IMR-90 (cell line): ENCODE results near the gene SNAPC4. TPM values are rescaled to one million over a fixed set of nuclear protein-coding genes. Genes with fewer than 3 reads are reported as not detected.

Source experiments
- CTCF ChIP-seq: conservative IDR thresholded peaks from 2 replicates; pipeline ENCODE4 v1.5.1; 2012; ENCODE audit warnings: mild to moderate bottlenecking, low read depth, low read length, improper control_type of control experiment
- SMC3 ChIP-seq: fragments of 150-350 bp; IDR thresholded peaks from 2 replicates; pipeline ENCODE4 v1.6.1; 2016; ENCODE audit warnings: low read depth, mild to moderate bottlenecking, antibody characterized with exemption, low read length, moderate library complexity
- USF2 ChIP-seq: fragments of 150-350 bp; IDR thresholded peaks from 2 replicates; pipeline ENCODE4 v1.6.1; 2017; ENCODE audit warnings: mild to moderate bottlenecking, antibody characterized with exemption, low read length, low read depth
- polyA plus RNA-seq, 3 experiments: library from polyadenylated mRNA; depleted of rRNA; stranded (reverse); fragments of >200 nt; gene quantifications; 2 replicates each; pipeline ENCODE4 v1.2.3, GENCODE V29; 2012; ENCODE audit warnings: low replicate concordance in 1 of 3
- total RNA-seq: library from RNA; depleted of rRNA; stranded (reverse); fragments of >200 nt; gene quantifications from 2 replicates; pipeline ENCODE4 v1.2.3, GENCODE V29; 2012

SNAPC4 gene
- total and polyA plus RNA-seq, 2 of the 4 experiments (the other 2 are of a cell fraction): 2.5 to 6.5 TPM

- TF ChIP-seq SMC3 (peak; percentile 18; the same call in 1 of the 2 replicates), CTCF (peak; percentile 50), USF2 (peak; percentile 19; the same call in 1 of the 2 replicates)
These were observed 27.2 kb downstream of the SNAPC4 start (continued) for GRCh38 chr9:136372561-136373299.
